HEK293T (cell line): ENCODE results near the gene C16orf46.
"Not testable (repeated sequence)": the region's sequence is repeated elsewhere in the genome, so short reads cannot be mapped to it uniquely, and the experiment has no call there.

Source experiments
- ARNT ChIP-seq: fragments of 450-650 bp; IDR thresholded peaks from 2 replicates; pipeline ENCODE4 v1.6.1; 2017; ENCODE audit warnings: mild to moderate bottlenecking
- BHLHE40 ChIP-seq: fragments of 450-650 bp; IDR thresholded peaks from 2 replicates; pipeline ENCODE4 v1.6.1; 2016; ENCODE audit warnings: mild to moderate bottlenecking, moderate library complexity, borderline replicate concordance
- CTBP1 ChIP-seq: fragments of 450-650 bp; IDR thresholded peaks from 2 replicates; pipeline ENCODE4 v1.6.1; 2016; ENCODE audit warnings: borderline replicate concordance
- ELF4 ChIP-seq: fragments of 450-650 bp; IDR thresholded peaks from 2 replicates; pipeline ENCODE4 v1.6.1; 2017; ENCODE audit warnings: antibody characterized with exemption
- FOXK2 ChIP-seq: fragments of 450-650 bp; IDR thresholded peaks from 2 replicates; pipeline ENCODE4 v1.6.1; 2016; ENCODE audit warnings: mild to moderate bottlenecking
- FOXM1 ChIP-seq: fragments of 450-650 bp; IDR thresholded peaks from 2 replicates; pipeline ENCODE4 v1.6.1; 2017; ENCODE audit warnings: mild to moderate bottlenecking, borderline replicate concordance
- L3MBTL2 ChIP-seq: fragments of 450-650 bp; conservative IDR thresholded peaks from 2 replicates; pipeline ENCODE4 v1.6.1; 2016; ENCODE audit warnings: mild to moderate bottlenecking
- LEF1 ChIP-seq: fragments of 450-650 bp; IDR thresholded peaks from 2 replicates; pipeline ENCODE4 v1.6.1; 2017; ENCODE audit warnings: mild to moderate bottlenecking, borderline replicate concordance
- NFRKB ChIP-seq: fragments of 450-650 bp; IDR thresholded peaks from 2 replicates; pipeline ENCODE4 v1.6.1; 2016; ENCODE audit warnings: mild to moderate bottlenecking, moderate library complexity
- SP1 ChIP-seq: fragments of 450-650 bp; IDR thresholded peaks from 2 replicates; pipeline ENCODE4 v1.6.1; 2017
- SUZ12 ChIP-seq: fragments of 450-650 bp; IDR thresholded peaks from 2 replicates; pipeline ENCODE4 v1.6.1; 2016; ENCODE audit warnings: mild to moderate bottlenecking
- TARDBP ChIP-seq: fragments of 450-650 bp; IDR thresholded peaks from 2 replicates; pipeline ENCODE4 v1.6.1; 2016

DNA sequence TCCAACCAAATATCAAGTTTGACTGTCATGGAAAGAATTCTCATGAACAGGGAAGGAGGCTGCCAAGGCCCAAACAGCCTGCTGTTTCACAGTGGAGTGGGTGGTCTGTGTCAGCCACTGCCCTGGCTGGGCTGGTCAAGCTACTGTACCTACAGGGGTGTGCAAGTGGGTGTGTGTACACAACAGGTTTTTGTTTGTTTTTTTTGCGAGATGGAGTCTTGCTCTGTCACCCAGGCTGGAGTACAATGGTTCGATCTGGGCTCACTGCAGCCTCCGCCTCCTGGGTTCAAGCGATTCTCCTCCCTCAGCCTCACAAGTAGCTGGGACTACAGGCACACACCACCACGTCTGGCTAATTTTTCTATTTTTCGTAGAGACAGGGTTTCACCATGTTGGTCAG is 32.2 kb upstream of the C16orf46 start:
- not testable (repeated sequence) for TF ChIP-seq SP1, FOXM1, BHLHE40, CTBP1, LEF1, ELF4, ARNT, NFRKB, TARDBP, SUZ12, FOXK2, L3MBTL2
